ENCODE measurements around the gene MARCHF2.

The MARCHF2 gene

DNA sequence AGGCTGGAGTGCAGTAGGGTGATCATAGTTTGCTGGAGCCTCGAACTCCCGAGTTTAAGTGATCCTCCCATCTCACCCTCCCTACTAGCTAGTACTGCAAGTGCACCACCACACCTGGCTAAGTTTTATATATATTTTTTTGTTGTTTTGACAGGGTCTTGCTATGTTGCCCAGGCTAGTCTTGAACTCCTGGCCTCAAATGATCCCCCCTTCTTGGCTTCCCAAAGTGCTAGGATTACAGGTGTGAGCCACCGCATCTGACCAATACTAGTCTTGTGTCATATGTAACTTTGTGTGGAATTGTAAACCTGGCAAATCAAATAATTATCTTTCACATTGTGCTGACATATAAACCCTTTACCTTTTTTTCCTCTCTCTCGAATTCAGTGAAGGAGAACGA, 41.9 kb downstream of the MARCHF2 start:
- DNase-seq, result no peak

DNA sequence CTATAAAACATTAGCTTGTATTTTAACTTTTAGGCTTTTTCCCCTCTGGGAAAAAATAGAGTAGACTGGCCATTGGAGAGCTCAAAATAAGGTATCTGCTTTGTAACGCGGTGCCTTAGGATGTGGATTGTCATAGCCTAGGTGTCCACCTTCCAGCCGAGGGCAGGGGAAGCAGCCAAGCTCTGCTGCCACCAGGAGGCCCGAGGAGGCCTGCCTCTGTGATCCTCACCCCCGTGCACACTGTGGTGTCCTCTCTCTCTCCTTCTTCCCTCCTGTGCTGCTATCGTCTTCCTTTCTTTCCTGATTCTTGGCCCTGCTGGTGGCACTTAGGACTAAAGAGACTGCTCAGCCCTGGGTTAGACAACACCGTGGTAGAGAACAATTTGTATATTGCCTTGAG, 43.0 kb downstream of the MARCHF2 start:
- no peak for DNase-seq

DNA sequence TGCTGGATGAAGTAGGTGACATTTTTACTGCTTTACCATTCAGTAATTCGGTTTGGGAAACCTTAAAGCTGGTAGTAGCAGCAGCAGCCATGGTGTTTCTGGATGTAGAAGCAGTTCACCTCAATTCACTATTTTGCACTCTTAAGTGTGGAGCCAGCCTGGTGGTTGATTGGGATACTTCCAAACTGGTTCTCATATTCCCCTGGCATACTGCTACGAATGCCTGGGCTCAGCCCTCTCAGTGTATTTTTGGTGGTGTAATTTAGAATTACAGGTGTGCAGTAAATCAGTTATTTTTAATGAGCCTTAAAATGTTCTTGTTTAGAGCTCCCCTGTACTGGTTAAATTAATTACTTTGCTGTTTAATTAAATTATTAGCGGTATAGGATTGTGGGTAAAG, 44.1 kb downstream of the MARCHF2 start:
- no peak for DNase-seq

DNA sequence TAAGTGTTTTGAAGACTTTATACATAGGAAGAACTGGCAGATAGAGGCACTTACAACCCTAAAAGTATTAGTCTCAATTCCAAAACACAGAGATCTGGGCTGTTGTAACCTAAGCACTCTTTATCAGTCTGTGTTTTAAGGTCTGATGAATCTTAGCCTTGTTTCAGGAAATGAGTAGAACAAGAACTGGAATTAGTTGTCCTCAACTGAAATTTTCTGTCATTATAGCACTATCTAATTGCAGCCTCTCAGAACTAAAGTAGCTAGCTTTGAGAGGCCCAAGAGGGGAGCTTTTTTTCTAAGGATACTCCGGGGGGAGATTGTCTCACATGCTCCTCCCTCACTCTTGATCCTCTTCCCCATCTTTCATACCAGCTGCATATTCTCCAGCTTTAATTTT, 44.7 kb downstream of the MARCHF2 start:
- no peak for DNase-seq

DNA sequence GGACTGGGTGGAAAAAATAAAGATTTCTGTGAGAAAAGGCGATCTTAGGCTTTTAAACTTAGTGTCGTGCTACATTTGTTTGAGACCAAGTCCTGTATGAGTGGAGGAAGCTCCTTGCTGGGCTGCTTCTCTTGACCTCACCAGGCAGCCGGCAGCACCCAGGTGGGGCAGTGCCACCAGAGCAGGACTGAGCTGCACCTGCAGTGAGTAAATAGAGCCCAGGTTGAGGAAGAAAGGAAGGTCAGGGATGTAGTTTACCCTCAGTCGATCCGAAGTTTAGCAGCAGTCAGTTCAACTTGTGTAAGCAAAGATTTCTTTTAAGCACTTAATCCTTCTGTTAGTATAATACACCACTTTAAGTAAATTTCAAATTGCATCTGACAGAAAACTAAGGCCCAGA, 45.3 kb downstream of the MARCHF2 start:
- DNase-seq, result no peak

DNA sequence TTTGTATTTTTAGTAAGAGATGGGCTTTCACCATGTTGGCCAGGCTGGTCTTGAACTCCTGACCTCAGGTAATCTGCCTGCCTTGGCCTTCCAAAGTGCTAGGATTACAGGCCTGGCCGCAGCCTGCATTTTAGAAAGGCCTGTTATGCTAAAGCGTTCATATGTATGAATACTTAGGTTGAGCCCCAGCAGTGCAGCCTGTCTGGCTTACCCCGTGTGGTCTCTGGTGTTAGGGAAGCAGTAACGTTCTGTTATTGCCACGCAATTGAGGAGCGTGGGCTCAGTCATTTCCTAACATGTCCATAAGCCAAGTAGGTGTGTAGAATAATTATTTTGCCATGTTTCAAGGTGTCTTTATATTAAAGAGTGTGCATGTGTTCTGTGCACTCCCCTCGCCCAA, 46.0 kb downstream of the MARCHF2 start:
- no peak for DNase-seq

DNA sequence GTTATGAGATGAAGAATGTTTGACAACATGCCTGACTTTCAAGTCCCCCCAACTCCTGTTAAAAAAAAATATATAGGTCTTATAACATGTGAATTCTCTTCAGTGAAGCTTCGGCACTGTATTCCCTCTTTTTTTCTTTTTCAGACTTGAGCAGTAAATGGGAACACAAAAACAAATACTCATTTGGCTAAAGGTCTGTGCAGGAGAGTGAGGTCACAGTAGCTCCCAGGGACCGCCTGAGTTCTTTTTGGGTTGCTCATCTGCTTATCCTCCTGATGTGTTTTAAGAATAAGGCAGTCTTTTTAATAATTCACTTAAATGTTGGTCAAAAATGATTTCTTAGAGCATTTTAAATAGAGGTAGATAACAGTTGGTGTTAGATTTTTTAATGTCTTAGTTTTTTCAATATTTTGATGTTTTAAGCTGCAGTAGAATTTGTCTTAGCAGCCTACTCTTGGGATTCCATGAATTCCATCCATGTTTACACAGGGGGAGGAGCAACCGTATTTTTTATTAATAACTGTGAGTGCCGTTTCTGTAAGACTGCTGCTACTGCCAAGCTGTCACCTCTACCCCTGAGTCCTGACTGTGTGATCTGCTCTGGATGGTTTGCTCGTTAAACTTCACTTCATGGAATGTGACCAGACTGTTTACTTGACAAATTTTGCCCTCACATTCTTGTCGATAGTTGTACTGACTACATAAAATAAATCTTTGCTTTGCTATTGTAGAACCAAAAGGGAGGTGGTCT, 46.6 kb downstream of the MARCHF2 start:
- DNase-seq, result no peak

DNA sequence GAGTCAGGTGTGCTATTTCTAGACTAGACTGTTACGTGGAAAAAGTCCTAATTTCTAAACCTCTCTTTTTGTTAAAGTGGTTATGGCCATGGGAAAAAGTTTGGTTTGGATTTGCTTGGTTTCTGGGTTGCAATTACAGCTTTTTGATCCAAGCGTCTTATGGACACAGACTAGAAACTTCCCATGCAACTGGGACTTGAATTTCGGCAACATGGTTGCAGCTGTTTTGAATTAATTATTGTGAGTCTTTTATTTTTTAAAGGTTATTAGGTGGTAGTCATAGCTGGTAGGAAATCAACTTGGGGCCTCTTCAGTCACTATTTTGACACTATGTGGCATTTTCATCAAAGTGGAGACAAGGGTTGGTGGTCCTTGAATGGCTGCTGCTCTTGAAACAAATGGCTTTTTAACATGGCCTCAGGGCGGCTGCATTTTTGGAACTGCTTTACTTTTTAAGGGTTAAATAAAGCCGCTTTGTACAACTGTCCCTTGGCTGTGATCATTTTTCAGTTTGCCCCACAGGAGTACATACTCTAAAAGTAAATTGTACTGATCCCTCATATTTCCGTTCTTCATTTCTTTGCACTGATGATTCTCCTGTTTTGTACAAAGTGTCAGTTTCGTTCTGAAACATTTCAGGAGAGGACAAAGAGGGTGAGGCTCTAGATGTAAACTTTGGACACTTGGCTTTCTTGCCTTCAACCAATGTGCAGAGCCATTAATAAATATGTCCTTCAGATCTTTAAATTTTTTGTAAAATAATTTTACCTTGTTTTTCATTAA, 47.6 kb downstream of the MARCHF2 start:
- DNase-seq, result no peak

DNA sequence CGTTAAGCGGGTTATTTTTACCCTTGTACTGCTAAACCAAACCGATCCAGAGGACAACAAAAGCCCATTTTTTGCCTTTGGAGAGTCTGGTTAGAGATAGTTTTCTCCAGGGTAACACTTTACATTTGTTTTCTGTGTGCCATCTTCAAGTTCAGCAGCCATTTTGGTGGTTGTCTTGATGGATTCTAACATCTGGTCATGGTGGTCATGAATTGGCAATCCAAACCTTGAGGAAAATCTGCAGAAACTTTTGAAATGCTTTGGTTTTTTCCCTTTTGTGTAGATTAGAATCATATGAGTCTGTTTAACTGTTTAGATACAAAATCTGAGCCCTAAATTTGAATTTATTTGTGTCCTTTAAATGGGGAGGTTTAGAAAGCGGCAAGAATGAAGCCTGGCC, 48.3 kb downstream of the MARCHF2 start:
- DNase-seq, result no peak

DNA sequence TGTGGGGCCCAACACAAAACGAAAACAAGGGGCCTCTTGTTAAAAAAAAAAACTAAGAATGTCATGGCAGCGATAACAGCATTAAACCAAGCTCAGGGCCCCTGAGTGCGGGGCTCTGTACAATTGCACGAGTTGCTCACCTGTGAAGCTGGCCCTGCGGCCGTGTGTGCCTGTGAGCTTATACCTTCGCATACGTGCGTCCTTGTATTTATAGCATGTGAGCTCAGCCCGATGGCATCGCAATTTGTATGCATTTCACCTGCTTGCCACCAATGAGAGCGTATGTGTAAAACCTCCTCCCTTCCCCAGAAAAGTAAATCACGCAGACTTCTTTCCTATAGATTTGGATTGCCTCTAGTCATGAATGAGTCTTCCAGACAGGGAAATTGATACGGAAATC, 48.8 kb downstream of the MARCHF2 start:
- DNase-seq, result no peak

DNA sequence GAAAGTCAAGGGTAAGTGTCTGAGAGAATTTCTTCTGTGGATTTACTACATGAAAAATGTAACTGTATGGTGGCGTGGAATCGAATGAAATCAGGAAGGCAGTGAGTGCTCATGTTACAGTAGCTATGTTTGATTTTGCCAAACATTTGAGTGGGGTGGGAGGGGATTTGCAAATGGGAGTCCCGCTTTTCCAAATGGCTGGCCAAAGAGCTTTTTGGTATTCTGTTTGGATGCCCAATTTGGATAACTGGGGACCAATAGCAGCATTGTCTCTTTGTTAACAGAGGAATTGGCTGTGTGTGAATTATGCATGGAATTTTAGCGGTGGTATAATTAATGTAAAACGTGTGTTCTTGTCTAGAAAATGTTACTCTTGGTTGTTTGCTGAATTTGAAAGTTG, 49.5 kb downstream of the MARCHF2 start:
- DNase-seq, result no peak

DNA sequence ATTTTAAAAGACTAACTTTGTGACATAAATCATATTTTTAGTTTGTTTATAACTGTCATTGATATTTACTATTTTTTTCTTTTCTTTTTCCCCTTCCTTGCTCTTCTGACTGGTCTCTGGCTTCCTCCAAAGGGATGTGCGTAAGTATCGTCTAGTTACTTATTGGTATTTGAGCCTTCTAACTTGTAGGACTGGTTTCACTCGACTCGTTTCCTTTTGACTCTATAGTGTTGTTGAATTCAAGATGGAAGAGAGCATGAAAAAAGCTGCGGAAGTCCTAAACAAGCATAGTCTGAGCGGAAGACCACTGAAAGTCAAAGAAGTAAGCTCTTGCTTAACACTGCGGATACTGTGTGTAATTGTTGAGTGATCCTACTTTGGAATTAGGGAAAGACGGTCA, 50.3 kb downstream of the MARCHF2 start:
- no peak for DNase-seq

DNA sequence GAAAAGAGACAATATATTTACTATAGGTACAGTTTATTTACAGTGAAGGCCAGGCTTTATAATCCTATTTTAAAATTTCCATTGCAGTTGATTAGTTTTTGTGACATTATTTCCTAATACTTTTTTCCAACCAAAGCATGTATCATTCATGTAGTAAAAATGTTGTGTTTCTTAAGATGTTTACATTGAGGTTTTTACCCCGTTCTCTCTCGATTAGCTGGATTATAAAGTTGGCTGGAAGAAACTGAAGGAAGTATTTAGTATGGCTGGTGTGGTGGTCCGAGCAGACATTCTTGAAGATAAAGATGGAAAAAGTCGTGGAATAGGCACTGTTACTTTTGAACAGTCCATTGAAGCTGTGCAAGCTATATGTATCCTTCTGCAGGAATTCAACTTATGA, 52.9 kb downstream of the MARCHF2 start:
- DNase-seq, result no peak

DNA sequence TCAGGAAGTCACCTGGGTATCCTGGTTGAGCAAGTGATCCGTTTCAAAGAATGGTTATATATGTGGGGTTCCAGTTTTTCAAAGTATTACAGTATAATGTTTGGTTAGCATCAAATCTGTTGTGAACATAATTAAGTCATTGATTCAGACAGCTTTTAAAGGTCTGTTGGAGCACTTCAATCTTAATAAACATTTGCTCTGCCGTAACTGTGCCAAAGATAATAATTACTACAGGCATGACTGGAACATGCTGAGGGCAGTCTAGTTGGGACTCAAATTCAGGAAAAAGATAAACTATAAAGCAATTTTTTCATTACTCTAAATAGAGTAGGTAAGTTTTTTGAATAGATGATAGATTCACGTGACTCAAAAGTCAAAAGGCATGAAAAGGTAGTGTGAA, 55.0 kb downstream of the MARCHF2 start:
- DNase-seq, result no peak

DNA sequence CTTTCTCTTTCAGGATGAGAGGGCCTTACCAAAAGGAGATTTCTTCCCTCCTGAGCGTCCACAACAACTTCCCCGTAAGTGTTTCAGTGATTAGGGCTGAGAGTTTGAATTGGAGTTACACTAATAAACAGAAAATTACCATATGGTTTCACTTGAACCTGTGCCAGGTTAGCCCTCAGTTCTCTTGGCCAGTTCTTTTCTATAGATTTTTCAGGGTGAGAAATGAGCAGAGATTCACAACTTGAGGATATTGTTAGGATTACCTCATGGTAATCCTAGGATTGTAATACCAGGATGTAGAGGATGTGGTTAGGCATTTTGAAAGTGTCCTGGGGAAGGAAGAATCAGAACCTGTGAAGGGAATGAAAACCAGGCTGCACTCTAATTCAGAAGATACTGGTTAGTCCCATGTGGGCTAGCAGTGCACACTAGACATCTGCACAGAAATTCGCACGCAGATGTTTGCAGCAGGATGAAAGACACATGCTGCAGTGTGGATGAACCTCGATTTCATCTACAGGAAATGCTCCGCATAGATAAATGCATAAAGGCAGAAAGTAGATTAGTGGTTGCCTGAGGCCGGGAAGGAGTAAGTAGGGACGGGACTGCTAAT, 55.8 kb downstream of the MARCHF2 start:
- DNase-seq, result no peak

DNA sequence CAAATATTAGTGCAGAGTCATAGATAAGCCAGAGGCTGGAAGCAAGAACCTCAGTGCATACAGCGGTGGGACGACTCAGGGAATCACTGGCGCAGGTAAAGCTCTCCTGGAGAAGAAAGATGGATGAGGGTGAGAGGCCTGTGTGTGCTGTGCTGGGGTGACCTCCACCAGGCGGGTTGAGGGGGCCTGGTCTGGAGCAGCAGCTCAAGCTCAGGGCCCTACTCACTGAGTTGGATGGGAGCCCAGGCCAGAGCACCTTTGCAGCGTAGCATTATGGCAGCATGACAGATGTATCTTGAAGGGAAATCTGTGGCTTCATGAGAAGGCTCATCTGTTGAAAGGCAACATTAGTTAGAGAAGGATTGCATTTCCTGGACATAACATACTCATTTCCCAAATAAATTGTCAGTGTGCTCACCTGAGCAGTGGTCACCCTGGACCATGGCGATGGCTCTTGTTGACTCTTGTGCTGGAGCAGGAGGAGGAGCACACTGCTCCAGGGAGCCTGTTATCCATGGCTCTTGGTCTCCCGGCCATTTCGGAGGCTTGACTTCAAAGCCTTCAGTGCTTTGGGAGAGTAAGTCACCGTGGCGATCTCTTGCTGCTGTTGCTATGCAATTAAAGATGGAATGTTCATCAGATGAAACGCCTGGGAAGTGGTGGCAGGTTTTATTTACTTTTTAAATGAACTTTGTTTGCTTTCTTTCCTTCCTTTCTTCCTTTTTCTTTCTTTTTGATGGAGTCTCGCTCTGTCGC, 56.7 kb downstream of the MARCHF2 start:
- no peak for DNase-seq

DNA sequence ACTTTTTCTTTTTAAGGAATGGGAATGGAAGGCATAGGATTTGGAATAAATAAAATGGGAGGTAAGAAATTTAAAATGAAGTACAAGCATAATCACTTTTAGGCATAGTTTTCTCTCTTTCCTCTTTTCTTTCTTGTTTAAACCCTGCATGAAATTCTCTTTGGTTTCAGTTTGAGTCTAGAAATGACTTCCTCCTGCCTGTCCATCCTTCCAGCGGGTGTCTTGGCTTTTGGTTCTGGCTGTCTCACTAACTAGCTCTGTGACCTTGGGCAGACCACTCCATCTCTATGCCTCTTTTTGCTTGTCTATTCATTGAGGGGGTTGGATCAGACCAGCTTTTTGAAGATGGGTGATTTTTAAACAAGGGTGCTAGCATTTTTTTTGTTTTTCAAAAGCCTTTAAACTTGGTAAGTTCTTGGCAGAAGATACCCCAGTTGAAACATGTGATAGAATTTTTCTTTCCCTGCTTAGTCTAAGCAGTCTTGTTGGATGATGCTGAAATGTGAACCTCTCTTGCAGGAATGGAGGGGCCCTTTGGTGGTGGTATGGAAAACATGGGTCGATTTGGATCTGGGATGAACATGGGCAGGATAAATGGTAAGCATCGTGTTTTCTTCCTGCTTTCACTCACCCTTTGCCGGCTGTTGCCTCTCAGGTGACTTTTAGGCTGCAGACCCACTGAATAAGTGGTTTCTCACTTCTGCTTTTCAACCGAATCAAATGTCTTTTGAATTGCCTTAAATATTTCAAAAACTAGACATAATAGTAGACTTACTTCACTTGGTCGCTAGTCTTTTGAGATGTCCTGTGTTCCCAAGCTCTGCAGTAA, 60.8 kb downstream of the MARCHF2 start:
- no peak for DNase-seq

DNA sequence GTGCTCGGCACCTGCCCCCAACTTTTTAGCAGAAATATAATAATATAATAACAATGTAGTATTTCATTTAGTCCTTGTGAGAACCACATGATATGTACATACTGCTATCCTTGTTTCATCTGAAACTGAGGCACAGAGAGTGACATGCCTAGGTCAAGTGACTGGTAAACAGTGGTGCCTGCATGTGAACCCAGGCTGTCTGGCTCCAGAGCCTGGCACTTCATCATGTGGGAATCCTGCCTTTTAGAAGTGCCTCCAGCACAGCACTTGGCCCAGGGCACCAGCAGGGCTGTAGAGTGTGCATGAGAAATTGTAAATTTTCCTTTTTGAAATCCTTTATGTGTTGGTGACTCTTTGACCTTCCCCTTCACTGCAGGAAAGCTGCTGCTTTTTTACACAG, 61.9 kb downstream of the MARCHF2 start:
- DNase-seq, result no peak

DNA sequence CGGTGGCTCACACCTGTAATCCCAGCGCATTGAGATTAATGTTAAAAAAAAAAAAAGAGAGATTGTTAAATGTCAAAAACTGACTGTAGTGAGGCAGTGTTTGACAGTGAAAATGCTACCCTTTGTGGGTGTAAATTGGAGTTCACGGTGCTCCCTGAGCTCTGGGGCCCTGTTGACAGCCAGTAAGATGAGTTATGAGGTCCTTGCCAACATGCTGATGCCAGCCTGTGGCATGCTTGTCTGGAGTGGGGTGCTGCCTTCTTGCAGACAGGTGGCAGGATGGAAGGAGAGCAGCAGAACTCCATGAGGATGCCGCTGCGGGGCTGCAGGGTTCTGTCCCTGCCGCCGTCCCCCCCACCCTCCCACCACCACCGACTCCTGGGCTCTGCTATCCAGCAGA, 63.4 kb downstream of the MARCHF2 start:
- no peak for DNase-seq

DNA sequence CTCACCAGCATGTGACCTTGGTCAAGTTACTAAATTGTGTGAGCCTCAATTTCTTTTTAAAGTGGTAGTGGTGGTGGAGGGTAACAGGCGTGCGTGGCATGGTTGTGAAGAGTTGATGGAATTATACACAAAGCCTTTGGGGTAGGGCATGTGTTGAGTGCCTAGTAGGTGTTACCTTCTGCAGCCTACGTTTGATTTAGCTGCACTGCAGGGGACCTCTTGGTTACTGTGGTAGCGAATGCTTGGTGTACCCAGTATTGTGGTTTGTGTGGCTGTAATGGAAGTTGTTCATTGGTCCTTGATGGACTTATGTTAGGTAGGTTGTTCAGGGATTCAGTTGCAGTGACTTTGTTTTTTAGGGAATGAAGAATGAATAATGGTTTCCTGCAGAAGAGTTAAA, 64.8 kb downstream of the MARCHF2 start:
- no peak for DNase-seq

DNA sequence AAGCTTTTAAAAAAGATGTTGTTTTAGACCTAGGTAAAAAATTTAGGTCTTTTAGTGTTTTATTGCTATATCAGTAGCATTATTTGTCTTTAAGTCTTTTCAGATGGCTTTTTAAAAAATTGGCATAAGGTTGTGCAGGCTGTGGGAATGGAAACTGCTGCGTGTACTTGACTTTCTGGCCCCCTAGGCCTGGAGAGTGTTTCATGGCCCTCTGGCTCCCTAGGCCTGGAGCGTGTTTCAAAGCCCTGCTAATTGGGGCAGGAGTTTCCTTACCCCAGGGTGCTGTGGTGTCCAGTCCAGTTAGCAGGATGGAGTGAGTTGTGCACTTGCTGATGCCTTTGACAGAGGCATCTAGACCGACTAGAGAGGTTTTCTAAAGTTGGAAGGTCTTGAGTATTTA, 65.5 kb downstream of the MARCHF2 start:
- no peak for DNase-seq

DNA sequence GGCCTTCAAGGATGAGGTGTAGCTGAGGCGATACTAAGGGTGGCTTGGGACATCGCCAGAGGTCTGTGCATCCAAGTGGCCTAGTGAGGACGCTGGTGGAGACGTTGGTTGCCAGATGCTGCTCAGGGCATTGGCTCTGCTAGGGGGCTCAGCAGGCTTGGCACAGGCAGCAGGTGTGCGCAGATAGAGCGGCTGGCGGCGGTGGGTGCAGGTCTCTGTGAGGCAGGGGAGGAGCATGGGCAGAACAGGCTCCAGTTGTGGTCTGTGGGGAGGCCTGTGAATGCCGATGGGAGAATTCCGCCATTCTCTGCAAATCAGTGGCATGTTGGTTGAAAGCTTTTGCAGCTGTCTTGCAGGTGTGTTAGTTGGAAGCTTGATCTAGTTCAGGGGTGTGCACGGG, 68.1 kb downstream of the MARCHF2 start:
- no peak for DNase-seq

DNA sequence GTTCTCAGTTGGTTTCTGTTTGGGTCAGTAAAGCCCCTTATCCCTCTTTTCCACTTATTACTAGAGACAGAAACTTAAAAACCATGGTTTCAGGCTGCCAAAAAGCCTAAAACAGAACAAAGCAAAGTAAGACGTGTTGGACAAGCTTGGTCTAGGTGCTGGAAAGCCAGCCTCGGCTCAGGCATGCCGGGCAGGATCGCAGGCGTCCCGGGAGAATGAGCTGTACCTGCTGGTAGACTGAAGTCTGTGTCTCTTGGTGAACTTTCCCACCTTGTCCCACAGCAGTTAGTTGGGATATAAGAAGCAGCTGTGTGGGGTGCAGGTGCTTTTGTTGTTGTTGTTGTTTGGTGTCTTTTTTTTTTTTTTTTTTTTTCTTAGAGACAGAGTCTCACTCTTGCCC, 68.5 kb downstream of the MARCHF2 start:
- no peak for DNase-seq

Measured in activated naive CD4-positive, alpha-beta T cell (primary cell).